GM12864 (cell line): ENCODE data around the gene MYO18A.

ENCODE experiments used
- DNase-seq: peaks from one replicate; pipeline ENCODE4 v3.0.0-alpha.2; 2011; ENCODE audit warnings: low read depth
- H3K4me3 ChIP-seq: 2 replicates; pipeline ENCODE4 v1.5.1; 2011; ENCODE audit warnings: mild to moderate bottlenecking, low read depth, low read length, control low read depth
- CTCF ChIP-seq: IDR thresholded peaks from 2 replicates; pipeline ENCODE4 v1.5.1; 2011; ENCODE audit warnings: low read depth, mild to moderate bottlenecking, moderate library complexity, low read length, control low read depth, inconsistent platforms; ENCODE audit errors: missing control alignments

MYO18A gene

DNA sequence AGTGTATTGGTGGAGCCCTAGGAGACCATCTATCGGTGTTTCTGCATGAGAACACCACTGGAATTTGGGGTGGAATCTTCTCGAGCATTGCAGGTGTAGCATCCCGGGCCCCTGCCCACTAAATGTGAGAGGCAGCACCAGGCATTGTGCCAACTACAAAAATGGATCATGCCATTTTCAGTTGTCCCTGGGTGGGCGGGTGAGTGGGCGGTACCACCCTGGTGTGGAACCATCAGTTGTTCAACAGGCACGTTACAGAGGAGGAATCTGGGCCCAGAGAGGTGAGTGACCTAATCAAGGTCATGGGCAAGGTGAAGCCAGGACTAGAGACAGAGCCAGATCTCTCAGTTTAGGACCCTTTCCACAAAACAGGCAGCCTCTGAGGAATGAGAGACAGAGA is 128.5 kb downstream of the MYO18A start:
- no peak overlapping the region for H3K4me3 ChIP-seq
- no peak for TF ChIP-seq CTCF
- DNase-seq = no peak

DNA sequence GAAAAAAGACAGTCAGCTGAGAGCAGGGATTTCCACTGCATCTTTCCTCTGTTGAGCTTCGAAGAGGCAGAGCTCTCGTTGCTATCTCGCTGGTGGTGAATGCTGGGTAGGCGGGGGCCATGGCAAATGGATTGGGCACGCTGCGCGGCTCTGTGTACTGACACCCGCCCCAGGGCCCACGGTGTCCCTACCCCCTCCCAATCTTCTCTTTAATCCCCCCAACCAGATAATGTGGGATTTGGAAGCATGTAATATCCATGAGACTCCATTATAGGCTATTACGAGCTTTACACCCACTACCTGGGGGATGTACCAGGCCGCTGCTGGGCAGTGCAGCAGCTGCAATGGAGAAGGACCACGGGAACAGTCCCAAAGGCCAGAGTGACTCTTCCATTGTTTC is 129.0 kb downstream of the MYO18A start:
- no peak overlapping the region for H3K4me3 ChIP-seq
- no peak for TF ChIP-seq CTCF
- DNase-seq = no peak

GRCh38 chr17:29050176-29050575 is 130.0 kb downstream of the MYO18A start:
- no peak for DNase-seq
- H3K4me3 ChIP-seq = no peak overlapping the region
- TF ChIP-seq CTCF = no peak

GRCh38 chr17:29049541-29050145 is 130.6 kb downstream of the MYO18A start:
- DNase-seq = no peak
- H3K4me3 ChIP-seq = no peak overlapping the region
- no peak for TF ChIP-seq CTCF

DNA sequence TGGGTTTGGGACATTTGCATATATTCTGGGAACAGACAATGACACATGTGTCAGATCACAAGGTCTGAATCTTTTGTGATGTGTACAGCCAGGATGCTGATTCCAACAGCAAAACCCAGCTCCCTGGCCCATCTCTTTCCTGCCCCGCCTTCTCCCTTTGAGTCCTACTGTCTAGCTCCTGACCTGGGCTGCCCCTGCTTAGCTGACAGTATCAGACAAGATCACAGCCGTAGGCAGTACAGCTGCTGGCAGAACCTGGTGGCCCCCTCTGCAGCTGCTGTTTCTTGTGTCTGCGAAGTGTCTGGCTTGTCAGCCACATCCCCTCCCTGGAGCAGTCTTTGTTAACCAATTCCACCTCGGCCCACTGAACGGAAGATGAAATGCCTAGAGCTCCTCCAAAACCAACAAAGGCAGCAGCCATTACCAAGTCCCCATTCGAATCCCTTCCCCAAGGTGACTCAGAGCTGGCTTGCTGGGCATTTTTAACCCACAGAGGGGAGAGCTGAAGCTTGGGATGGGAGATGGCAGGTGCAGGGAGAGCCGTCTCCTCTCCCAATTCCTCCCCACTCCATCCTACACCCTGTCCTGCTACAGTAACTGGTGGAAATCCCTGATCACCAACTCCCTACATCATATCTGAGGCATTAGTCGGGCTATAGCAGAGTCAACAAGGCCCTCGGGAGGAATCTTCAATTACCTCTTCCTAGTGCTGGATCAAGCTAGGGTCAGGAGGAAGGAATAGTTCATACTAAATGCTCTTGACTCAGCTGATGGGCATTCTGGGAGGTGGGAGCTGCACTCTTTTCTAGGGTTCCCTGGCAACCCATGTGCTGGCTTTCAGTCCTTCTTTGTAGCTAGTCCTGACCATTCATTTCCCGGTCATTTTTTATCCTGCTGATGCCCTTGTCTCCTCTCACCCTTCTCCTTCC is 131.5 kb downstream of the MYO18A start:
- DNase-seq = no peak
- no peak overlapping the region for H3K4me3 ChIP-seq
- no peak for TF ChIP-seq CTCF

DNA sequence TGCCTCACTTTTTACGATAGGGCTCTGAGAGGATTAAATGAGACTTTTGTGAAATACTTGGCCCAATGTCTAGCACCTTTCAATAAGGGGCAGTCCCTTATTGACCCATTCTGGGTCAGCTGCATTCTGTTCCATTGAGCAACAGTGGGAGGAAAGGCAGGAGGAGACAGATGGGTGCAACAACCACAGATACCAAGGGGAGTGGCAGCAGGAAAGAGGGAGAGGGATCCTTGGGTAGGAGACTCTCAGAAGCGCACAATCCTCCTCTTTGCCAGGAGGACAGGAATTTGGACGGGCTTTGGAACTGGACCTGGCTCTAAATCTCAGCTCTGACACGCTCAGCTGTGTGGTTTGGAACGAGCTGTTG is 133.7 kb downstream of the MYO18A start:
- DNase-seq = no peak

More for the DNA sequence above, 133.7 kb downstream of the MYO18A start:
- no peak overlapping the region for H3K4me3 ChIP-seq
- no peak for TF ChIP-seq CTCF
